ENCODE data around the gene RTN4RL1.

The RTN4RL1 gene

DNA sequence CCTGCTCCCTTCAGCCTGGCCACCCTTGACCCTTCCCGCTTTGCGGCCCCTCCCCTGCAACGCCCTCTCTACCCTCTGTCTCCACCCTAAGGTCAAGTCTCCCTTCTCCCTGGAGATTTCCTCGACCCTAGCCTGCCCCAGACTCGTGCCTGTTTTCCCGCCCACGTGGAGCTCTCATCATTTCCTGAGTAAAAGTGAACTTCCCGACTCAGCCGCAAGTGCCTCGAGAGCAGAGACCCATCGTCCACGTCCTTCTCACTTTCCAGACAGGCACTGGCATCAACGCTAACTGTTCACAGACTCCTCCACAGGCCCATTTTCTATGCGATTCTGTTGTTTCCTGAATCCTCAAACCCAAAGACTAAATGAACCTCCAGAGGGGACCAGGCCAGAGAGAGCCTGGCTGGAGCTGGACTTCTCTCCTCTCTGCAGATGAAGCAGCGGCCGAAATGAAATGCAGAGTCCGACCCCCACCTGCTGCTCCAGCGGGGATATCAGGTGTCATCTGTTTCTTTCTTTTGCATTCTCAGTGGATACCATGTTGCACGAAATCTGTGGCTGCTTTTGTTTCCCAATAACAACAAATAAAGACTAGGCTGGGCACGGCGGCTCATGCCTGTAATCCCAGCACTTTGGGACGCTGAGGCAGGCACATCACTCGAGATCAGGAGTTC, 52.5 kb downstream of the RTN4RL1 start:
- FAIRE-seq = no peak

DNA sequence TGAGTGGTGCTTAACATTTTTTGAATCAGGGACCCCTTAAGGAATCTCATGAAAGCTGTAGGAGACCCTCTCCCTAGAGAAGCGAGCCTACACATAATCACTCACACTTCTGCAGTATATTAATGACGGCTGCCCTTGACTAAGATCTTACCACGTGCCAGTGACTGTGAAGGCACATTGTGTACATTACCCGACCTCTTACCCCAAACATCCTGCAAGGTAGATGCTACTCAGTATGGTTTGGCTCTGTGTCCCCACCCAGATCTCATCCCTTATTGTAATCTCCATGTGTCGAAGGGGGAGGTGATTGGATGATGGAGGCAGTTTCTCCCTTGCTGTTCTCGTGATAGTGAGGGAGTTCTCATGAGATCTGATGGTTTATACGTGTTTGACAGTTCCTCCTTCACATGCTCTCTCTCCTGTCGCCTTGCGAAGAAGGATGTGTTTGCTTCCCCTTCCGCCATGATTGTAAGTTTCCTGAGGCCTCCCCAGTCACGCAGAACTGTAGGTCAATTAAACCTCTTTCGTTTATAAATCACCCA, 54.2 kb downstream of the RTN4RL1 start:
- no peak for FAIRE-seq

DNA sequence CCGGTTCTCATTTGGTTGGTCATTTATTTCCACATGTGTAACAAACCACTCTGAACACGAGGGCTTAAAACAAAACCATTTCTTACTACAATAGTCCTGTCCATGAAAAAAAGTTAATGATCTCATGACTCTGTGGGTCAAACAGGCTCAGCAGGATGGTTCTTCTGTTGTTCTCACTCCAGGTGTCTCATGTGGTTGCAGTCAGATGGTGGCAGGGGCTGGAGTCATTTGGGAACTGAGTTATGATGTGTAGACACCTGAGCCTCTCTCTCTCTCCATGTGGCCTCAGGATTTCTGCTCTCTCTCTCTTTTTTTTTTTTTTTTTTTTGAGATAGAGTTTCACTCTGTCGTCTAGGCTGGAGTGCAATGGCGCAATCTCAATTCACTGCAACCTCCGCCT, 55.4 kb downstream of the RTN4RL1 start:
- FAIRE-seq = no peak

DNA sequence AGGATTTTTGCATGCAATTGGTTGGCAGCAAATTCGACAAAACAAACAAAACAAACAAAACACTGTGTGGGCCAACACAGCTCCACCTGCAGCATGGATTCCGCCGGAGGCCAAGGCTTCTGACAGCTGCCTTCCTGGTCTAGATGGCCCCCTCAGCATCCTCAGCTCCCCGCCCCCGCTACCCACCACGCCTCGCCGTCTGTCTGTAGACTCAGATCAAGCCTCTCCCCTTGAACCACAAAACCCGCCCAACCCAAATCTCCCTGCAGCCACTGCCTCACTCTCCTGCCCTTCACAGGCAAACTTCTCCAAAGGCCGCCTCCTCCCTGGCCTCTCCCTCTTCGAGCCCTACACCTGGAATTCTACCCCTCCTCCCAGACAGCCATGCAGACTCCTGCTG, 57.9 kb downstream of the RTN4RL1 start:
- no peak for FAIRE-seq

DNA sequence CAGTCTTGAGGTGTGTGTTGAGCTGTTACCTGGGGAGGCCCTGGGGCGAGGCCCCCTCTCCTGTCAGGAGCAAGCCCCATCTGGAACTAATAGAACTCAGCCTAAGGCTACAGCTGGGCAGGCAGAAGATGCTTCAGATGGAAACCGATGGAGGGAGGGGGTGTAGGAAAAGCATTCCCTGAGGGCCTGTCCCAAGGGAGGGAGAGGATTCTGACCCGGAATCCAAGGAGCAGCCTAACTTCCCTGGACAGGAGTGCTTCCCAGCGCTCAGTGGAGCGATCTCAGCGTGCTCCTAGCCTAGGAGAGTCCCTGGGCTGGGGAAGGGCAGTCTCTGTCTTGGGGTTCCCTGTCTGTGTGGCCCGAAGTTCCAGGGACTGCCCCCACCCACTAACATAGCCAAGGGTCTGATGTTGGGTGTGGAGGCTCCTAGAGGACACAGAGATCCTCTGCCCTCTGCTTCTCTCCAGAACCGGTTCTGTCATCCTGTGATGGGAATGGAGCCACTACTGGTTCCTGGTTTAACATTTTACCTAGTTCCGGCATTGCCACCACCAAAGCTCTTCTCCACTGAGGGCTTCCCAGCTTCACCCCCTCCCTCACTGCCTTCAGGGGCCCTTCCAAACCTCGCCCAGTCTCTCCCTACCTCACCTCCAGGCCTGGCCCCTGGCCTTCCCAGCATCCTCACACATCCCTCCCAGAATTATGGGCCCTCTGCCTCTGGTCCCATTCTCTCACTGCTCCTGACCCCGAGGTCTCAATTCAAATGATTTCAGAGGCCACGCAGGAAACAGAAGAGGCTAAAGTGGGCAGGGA, 58.7 kb downstream of the RTN4RL1 start:
- no peak for FAIRE-seq

DNA sequence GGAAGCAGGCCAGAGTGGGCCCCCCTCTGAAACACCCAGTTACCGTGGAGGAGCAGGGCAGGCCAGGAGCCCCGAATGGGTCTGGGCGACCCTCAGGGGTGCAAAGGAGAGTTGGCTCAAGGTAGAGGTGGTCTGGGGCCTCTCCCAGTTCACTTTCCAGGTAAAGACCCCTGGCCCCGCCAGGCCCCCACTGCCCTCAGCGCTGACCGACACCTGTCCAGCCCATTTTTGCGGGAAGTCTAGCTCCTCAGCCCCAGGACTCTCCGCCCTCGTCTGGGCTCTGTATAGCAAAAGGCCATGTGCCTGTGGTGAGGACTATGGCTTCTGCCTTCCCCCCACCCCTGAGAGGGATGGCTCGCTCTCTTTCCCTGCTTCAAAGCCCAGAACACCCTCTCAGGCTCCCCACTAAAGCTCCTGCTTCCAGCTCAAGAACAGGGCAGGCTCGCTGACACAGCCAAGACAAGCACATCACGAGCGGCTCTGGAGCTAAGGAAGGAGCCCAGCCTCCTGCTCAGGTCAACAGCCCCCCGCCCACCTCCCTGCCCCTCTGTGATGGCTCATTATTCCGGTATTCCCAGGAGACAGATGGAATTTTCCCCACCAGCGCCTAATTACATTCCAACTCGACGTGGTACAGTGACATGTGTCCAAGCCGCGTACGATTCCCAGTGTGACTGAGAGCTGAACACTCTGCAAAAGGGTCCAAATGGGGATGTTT, 59.4 kb downstream of the RTN4RL1 start:
- no peak for FAIRE-seq

DNA sequence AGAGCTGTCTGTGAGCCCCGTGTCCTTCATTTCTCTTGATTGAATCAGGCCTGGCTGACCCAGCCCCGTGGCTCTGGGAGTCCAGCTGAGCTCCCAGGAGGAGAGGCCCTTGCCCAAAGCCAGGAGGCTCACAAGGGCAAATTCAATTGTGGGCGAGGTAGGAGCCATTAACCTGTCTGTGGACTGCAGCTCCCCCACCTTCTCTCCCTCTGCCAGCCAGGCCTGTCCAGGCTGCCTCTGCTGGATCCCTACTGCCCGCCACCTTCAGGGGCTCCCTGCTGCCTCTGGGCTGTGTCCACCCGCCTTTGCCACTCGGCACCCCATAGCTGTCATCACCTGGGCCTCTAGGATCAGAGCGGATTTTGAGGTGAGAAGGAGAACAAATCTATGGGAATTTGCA, 61.9 kb downstream of the RTN4RL1 start:
- FAIRE-seq = no peak

DNA sequence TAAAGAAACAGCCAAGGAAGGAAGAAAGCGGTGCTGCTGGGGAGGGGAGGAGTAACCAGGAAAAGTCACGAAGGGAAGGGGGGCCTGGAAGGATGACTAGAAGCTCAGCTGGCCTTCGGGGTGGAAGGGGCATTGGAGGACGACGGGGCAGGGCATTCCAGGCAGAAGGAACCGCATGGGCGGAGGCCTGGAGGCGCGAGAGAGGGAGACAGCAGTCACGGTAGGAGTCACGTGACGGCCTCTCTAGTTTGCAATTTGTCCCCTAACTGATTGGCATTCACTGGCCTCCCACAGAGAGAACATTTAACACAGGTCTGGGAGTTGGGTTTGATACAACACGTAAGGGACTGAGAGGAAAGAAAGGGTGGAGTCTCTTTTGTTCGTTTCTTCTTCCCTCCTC, 63.9 kb downstream of the RTN4RL1 start:
- no peak for FAIRE-seq

DNA sequence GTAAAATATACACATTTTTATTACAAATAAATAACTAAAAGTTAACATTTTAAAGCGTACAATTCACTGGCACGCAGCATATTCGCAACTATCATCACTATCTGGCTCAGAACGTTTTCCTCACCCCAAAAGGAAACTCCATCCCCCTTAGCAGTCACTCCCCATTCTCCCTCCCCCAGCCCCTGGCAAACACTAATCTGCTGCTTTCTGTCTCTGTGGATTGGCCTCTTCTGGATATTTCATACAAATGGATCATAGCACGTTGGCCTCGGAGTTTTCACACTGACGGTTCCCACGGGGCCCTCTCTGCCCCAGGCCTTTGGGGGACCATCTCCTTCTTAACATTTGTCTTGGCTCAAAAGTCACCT, 64.6 kb downstream of the RTN4RL1 start:
- no peak for FAIRE-seq

DNA sequence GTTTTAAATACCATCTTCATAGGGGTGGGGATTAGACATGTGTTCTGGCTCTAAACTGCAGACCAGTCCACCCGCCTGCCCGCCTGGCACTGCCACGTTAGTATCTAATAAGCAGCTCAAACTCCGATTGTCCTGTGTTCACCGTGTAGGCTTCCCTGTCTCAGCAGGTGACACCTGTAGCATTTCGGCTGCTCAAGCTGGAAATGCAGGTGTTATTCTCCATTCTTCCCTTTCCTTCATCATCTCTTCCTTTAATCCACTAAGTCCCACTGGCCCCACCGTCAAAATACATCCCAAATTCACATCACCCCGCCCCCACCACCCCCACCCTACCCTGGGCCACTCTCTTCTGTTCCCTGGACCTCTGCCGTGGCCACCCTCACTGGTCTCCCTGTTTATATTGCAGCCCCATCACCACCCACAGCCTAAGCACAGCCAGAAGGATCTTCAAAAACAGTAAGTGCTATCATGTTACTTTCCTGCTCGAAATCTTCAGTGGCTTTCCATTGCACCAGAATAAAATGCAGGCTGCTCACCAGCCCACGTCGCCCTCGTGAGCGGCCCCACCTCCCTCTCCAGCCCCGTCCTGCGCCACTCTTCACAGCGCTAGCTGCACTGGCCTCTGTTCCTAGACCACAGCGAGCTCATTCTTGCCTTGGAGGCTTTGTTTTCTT, 65.1 kb downstream of the RTN4RL1 start:
- FAIRE-seq = no peak

DNA sequence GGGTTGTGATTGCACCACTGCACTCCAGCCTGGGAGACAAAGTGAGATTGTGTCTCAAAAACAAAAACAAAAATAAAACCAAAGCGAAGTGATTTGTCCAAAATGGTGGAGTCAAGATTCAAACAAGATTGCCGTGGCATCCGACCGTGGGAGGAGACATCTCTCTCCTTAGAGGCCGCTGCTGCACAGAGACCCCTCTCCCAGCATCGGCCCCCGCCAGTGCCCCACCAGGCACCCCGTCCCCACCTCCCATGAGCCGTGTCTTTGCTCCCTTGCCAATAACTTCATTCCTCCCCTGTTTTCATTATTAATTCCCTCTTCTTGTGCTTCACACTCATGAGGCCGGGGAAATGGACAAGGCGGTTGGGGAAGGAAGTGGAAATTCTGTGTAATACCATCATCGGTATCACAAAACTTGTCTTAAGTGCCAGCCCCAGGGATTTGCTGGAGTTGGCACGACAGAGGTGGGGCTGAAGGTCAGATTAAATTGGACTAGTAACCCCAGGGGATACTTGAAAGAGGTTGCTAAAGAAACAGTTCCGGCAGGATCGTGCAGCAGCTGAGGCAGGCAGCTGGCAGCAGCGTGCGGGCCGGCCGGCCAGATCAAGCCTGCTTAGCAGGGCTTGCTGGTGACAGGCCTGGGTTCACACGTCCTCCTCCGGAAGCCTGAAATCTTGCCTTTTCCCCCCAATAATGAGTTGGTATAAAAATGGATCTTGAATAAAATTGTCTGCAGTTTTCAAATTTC, 66.8 kb downstream of the RTN4RL1 start:
- no peak for FAIRE-seq

DNA sequence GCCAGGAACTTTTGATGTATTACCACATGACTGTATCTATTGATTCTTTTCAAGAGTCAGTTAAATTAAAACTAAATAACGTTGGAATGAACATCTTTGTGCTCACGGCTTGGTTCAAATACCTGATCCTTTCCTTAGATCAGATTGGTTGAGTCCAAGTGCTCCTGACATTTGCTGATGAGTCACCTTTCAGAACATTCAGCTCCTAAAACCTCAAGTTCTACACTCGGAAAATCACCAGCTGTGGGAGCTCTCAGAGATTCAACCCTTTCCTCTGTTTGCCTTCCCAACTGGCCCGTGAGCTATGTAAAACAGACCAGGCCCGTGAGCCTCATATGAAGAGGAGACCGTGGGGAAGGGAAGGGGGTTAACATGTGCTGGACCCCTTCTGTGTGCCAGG, 68.1 kb downstream of the RTN4RL1 start:
- no peak for FAIRE-seq

DNA sequence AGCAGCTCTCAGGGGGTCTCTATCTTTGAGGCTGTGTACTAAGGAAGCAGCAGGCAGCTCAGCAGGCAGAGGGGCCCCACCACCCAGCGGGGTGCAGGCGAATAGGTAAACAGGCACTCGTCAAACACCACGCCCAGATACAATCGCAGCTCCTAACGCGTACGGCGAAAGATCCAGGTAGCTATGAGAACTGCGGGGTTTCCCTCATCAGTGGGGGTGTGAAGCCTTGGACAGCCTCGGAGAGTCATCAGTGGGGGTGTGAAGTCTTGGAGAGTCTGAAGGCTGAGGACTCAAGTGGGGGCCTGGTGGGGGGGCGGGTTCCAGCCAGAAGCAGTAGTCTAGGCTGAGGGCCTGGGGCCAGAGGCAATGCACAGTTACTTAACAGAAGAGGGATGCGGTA, 69.0 kb downstream of the RTN4RL1 start:
- FAIRE-seq = no peak

DNA sequence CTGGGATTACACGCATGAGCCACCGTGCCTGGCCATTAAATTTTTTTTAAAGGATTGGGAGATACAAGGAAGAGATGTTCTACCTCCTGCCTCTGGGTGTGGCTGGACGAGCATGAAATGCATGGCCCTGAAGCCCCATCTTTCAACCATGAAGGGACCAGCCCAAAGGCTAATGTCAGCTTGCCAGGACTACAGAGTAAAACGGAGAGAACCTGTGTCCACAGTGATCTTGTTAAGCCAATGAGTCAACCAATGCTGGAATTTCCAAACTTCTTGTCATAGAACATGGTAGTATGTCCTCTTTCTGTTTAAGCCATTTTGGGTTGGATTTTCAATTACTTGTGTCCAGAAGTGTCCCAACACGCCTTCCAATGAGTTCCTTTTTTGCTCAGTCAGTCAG, 71.3 kb downstream of the RTN4RL1 start:
- no peak for FAIRE-seq

DNA sequence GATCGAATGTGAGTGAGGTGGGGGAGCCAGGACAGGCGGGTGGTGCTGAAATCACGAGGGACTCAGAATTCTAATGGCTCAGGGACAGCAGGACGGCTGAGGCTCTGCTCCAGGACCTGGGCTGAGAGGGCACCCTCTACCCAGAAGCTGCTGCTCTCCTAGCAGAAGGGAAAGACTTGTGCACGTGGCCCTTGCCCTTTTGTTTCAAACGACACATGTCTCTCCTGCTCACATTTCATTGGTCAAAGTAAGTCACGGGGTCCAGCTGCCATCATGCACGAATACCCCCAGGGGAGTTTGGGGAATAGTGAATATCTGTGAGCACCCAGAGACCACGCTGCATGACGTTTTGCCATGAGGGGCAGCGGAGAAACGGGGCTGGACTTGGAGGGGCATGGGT, 73.2 kb downstream of the RTN4RL1 start:
- no peak for FAIRE-seq

DNA sequence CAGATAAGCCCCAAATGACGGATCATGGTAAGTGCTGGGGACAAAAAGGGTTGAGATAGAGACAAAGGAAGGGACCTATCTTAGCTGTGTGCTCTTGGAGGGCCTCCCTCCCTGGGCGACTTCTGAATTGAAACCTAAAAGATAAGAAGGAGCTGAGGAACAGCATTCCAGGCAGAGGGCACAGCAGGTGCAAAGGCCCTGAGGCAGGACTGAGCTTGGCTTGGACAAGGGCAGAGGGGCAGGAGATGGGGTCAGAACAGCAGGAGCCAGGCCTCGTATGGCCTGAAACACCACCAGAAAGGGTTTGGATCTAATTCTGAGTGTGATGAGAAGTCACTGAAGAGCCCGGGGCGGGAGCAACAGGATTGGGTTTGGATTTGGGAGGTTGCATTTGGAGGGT, 75.4 kb downstream of the RTN4RL1 start:
- no peak for FAIRE-seq

DNA sequence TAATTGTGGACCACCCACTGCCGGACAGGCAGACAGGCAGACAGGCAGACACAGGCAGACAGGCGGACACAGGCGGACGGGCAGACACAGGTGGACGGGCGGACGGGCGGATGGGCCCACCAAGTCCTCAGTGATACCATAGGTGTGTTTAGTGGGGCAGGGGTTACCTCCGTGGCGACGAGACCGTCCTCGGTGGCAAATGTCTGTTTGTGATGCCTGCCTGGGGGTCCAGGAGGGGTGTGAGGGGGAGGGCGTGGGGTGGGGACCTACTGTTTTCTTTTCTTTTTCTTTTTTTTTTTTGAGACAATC, 76.7 kb downstream of the RTN4RL1 start:
- FAIRE-seq = no peak

DNA sequence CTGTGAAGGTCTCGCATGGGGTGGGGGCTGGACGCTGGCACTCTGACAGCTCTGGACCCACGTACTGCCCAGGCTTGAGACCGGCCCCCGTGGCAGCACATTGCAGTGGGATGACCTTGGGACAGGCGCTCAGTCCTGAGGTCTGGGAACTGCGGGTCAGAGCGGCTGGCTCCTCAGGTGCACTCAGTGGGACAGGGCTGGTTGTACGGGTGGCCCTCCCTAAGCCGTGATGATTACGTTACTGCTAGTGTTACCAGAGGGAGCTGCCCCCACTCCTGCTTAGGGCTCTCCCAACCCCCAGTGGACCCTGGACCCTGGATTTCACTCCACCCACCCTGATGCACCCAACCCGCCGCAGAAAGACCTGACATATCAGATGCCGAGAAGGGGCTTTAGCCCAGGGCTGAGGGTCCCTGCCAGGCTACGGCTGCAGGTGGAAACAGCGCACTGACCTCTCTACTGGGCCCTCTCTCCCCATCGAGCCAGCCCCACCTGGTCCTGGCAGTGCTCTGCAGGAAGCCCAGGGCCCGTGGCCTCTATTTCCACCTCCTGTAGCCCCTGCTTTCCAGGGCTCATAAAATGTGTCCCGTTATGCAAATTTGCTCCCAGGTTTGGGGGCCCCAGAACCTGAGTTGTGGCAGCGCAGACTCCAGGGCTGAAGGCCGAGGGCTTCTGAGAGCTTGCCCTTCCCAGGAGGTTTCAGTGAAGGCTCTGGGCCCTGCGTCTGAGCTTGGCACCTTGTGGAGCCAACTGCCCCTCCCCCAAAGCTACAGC, 77.2 kb downstream of the RTN4RL1 start:
- no peak for FAIRE-seq

DNA sequence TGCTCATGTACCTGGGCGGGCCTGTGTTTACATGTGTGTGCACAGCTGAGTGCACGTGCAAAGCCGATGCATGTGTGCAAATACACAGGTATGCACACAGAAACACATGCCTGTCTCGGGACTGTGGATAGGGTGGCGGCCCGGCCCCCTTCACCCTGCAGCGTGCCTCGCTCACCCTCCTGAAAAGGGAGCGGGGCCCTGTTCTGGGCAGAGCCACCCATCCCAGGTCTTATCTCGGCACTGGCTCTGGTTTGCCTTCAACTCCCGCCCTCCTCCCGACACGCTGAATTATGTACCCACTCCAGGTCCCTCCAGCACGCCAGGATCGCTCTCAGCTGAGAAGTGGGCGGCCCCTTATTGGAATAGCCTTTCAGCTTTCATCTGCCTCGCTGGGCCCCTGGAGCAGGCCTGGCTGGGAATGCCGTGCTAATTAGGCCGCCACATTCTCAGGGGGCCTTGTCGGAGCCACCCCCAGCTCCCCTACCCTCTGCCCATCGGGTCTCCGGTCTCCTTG, 77.8 kb downstream of the RTN4RL1 start:
- no peak for FAIRE-seq

DNA sequence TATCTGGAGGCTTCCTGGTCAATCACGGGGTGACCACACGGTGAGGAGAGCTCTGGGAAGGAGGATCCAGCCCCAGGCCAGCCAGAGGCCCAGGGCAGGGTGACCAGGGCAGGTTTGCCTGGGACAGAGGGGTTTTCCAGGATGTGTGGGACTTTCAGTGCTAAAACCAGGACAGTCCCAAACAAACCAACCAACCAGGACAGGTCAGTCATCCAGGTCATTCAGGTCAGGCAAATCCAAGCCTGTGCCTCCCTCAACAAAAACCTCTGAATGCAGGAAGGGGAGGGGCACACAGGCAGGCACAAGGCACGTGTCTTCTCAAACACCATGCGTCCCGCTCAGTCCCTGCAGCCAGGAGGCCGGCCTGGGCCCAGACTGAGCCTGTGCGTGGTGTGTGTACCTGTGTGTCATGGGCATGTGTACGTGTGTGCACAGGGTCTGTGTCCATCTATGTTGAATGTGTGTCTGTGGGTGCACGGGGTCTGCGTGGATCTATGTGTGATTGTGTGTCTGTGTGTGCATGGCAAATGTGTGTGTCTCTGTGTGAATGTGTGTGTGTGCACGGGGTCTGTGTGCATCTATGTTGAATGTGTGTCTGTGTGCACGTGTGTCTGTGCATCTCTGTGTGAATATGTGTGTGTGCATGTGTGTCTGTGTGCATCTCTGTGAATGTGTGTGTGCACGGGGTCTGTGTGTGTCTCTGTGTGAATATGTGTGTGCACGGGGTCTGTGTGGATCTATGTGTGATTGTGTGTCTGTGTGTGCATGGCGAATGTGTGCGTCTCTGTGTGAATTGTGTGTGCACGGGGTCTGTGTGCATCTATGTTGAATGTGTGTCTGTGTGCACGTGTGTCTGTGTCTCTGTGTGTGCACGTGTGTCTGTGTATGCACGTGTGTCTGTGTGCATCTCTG, 78.9 kb downstream of the RTN4RL1 start:
- FAIRE-seq = no peak

DNA sequence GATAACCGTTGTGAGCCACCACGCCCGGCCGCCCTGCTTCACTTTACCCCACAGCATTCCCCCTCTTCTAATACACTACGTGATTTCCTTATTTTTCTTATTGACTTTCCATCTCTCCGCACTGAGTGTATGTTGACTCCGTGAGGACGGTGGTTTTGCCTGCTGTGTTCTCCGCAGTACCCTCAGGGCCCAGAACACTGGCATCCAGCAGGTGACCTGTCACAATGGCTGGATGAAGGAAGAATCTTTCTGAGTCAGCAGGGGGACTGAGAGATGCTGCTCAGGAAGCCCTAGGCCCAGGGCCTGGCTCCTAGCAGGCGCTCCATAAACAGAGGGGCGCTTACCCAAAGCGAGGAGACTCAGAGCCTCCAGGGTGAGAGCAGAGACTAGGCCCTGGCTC, 79.5 kb downstream of the RTN4RL1 start:
- FAIRE-seq = no peak

All from TTC549 (cell line).